ENCODE data around the gene DCBLD2. TPM values are rescaled to one million over a fixed set of nuclear protein-coding genes. Genes with fewer than 3 reads are reported as not detected.

The DCBLD2 gene
- total RNA-seq, 4 donors from 2014 or later: 9.8 to 23.7 (median 19.0) TPM

GRCh38 chr3:98827221-98827920 is 74.1 kb downstream of the DCBLD2 start:
- Histone ChIP-seq H3K27me3 (no peaks in the 10 kb centered on the region), H3K9me3 (no peaks in the 10 kb centered on the region), H3K4me1 (peaks cover 19% of the 10 kb centered on the region), H3K36me3 (no peaks in the 10 kb centered on the region), H3K4me3 (no peak overlapping the region), H3K27ac (no peak overlapping the region)
- 28% methylated on average over 1 of the region's 1 CpG for WGBS
- DNase-seq (ENCODE audit: low spot score in 2 of 2): no peak
- no peak for TF ChIP-seq POLR2A (IDR thresholded peaks at IDR 0.05)
- TF ChIP-seq, protein P1, sequence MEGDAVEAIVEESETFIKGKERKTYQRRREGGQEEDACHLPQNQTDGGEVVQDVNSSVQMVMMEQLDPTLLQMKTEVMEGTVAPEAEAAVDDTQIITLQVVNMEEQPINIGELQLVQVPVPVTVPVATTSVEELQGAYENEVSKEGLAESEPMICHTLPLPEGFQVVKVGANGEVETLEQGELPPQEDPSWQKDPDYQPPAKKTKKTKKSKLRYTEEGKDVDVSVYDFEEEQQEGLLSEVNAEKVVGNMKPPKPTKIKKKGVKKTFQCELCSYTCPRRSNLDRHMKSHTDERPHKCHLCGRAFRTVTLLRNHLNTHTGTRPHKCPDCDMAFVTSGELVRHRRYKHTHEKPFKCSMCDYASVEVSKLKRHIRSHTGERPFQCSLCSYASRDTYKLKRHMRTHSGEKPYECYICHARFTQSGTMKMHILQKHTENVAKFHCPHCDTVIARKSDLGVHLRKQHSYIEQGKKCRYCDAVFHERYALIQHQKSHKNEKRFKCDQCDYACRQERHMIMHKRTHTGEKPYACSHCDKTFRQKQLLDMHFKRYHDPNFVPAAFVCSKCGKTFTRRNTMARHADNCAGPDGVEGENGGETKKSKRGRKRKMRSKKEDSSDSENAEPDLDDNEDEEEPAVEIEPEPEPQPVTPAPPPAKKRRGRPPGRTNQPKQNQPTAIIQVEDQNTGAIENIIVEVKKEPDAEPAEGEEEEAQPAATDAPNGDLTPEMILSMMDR (IDR thresholded peaks at IDR 0.05): no peak
- TF ChIP-seq POLR2AphosphoS5 (IDR thresholded peaks at IDR 0.05): no peak
- no peak for TF ChIP-seq EP300 (IDR thresholded peaks at IDR 0.05)

DNA sequence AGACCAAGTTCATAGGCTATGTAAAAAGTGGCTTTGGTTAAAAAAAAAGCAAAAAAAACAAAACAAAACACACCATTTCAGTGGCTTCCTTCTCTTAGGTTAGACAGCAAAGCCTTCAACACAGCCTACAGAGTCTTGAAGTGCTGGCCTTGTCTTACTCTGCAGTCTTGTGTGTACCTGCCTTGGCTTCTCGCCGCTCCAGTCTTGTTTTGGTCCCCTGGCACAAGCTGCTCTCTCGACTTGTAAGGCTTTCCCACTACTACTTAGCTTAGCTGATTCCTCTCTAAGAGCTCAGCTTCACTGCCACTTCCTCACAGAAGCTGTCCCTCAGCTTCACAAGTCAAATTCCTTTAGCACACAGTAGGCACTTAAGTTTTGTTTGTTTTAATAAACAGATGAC is 75.4 kb downstream of the DCBLD2 start:
- DNase-seq (ENCODE audit: low spot score in 2 of 2): no peak
- Histone ChIP-seq H3K27me3 (no peaks in the 10 kb centered on the region), H3K27ac (no peak overlapping the region)

DNA sequence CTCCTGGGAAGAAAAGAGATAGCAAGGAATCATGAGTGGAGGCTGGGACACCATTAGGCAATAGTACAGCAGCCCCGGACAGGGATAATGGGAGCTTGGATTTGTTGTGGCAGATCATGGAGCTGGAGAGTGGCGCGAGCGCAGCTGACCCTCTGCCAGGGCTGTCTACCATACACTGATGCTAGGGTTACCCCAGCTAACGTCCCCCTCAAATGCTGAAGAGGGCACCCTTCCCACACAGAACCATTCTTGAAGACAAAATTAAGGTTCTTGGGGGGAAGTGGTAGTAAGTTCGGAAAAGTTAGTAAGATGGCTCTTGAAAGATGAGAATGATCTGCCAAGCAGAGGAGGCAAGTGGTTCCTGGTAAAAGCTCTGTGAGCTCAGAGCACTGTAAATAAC is 77.2 kb downstream of the DCBLD2 start:
- DNase-seq (ENCODE audit: low spot score in 2 of 2): no peak
- Histone ChIP-seq H3K4me3 (no peak overlapping the region), H3K27ac (no peak overlapping the region), H3K27me3 (no peaks in the 10 kb centered on the region), H3K36me3 (peaks cover 4% of the 10 kb centered on the region), H3K9me3 (no peaks in the 10 kb centered on the region), H3K4me1 (peaks cover 19% of the 10 kb centered on the region)
- TF ChIP-seq, protein P1 (IDR thresholded peaks at IDR 0.05): no peak
- TF ChIP-seq EP300 (IDR thresholded peaks at IDR 0.05) (no peak), POLR2A (IDR thresholded peaks at IDR 0.05) (no peak)
- 75% methylated on average over 6 of the region's 6 CpGs for WGBS

More for the DNA sequence above, 75.4 kb downstream of the DCBLD2 start:
- Histone ChIP-seq H3K4me3 (no peak overlapping the region), H3K9me3 (no peaks in the 10 kb centered on the region), H3K4me1 (peaks cover 19% of the 10 kb centered on the region), H3K36me3 (peaks cover 4% of the 10 kb centered on the region)
- WGBS: 61% methylated on average over 3 of the region's 3 CpGs
- TF ChIP-seq EP300 (IDR thresholded peaks at IDR 0.05) (no peak), POLR2A (IDR thresholded peaks at IDR 0.05) (no peak)
- TF ChIP-seq, protein P1 (IDR thresholded peaks at IDR 0.05): no peak

GRCh38 chr3:98823791-98824190 is 77.7 kb downstream of the DCBLD2 start:
- H3K27me3 ChIP-seq: no peaks in the 10 kb centered on the region
- WGBS: 95% methylated on average over 4 of the region's 4 CpGs
- TF ChIP-seq EP300 (IDR thresholded peaks at IDR 0.05) (no peak), POLR2AphosphoS5 (IDR thresholded peaks at IDR 0.05) (no peak), POLR2A (IDR thresholded peaks at IDR 0.05) (no peak)
- TF ChIP-seq, protein P1 (IDR thresholded peaks at IDR 0.05): no peak

DNA sequence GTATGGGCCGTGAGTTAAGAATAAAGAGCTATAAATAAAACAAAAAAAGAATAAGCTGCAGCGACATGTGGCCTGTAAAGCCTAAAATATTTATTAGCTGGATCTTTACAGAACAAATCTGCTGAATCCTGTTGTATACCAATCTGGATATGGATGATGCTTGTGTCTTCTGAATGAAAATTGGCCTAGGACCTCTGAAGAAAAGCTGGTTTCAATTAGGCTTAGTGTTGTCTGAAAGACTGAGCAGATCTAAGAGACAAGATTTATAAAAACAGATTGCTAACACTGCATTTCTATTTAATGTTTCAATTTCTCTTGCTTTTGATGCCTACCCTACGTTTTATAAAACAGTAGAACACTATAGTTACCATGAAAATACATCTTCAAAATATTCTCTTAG is 80.4 kb downstream of the DCBLD2 start:
- no peaks in the 10 kb centered on the region for H3K27me3 ChIP-seq
- peaks cover 7% of the 10 kb centered on the region for H3K36me3 ChIP-seq
- 65% methylated on average over 3 of the region's 3 CpGs for WGBS
- H3K27ac ChIP-seq: no peak overlapping the region
- TF ChIP-seq POLR2A (IDR thresholded peaks at IDR 0.05): no peak
- TF ChIP-seq POLR2AphosphoS5 (IDR thresholded peaks at IDR 0.05): no peak
- TF ChIP-seq, protein P1 (IDR thresholded peaks at IDR 0.05): no peak
- no peak for TF ChIP-seq EP300 (IDR thresholded peaks at IDR 0.05)
- no peak overlapping the region for H3K4me3 ChIP-seq
- DNase-seq (ENCODE audit: low spot score in 2 of 2): no peak
- H3K9me3 ChIP-seq: no peaks in the 10 kb centered on the region
- H3K4me1 ChIP-seq: peaks cover 4% of the 10 kb centered on the region

More at GRCh38 chr3:98823791-98824190, 77.7 kb downstream of the DCBLD2 start:
- Histone ChIP-seq H3K36me3 (peaks cover 7% of the 10 kb centered on the region), H3K9me3 (no peaks in the 10 kb centered on the region), H3K4me3 (no peak overlapping the region), H3K27ac (no peak overlapping the region), H3K4me1 (peaks cover 19% of the 10 kb centered on the region)
- DNase-seq (ENCODE audit: low spot score in 2 of 2): no peak

Data from suprapubic skin (tissue), 4 donors.